SK-N-MC (cell line): Measurements from ENCODE around the gene RBM15B.

Experiments
- DNase-seq: peaks from one replicate; pipeline ENCODE4 v3.0.0-alpha.2; 2011; ENCODE audit warnings: low read depth, low spot score
- H3K27ac ChIP-seq: fragments of 200-600 bp; sonication (generic); 2 replicates; pipeline ENCODE4 v1.5.1; 2016; ENCODE audit warnings: mixed run types
- H3K36me3 ChIP-seq: fragments of 200-600 bp; sonication (generic); 2 replicates; pipeline ENCODE4 v1.6.1; 2017; ENCODE audit warnings: antibody characterized with exemption, low read length, mixed read lengths; ENCODE audit not compliant: insufficient read depth
- H3K4me3 ChIP-seq: fragments of 200-600 bp; sonication (generic); 2 replicates; pipeline ENCODE4 v1.5.1; 2016
- H3K9ac ChIP-seq: fragments of 200-600 bp; sonication (generic); 2 replicates; pipeline ENCODE4 v1.8.0; 2017; ENCODE audit warnings: mixed run types, mixed read lengths; ENCODE audit not compliant: insufficient read length
- H3K9me3 ChIP-seq: fragments of 200-600 bp; sonication (generic); 2 replicates; pipeline ENCODE4 v1.6.1; 2017; ENCODE audit warnings: low read depth, mild to moderate bottlenecking, antibody characterized with exemption, low read length, moderate library complexity, mixed read lengths
- EZH2 ChIP-seq: fragments of 200-600 bp; sonication (generic); IDR thresholded peaks from one replicate; pipeline ENCODE4 v1.6.1; 2017; ENCODE audit warnings: antibody characterized with exemption
- FOXP2 ChIP-seq: optimal IDR thresholded peaks from 2 replicates; pipeline ENCODE3; 2011; ENCODE audit warnings: mild to moderate bottlenecking, moderate library complexity; ENCODE audit not compliant: insufficient read depth; ENCODE audit errors: extremely low read length, control extremely low read depth
- POLR2AphosphoS5 ChIP-seq: IDR thresholded peaks from 2 replicates; pipeline ENCODE4 v1.6.1; 2012; ENCODE audit warnings: mild to moderate bottlenecking, low read depth, low read length, borderline replicate concordance

Gene RBM15B

GRCh38 chr3:51395493-51396213, 4.6 kb downstream of the RBM15B start:
- TF ChIP-seq POLR2AphosphoS5 (no peak), EZH2 (no peak), FOXP2 (no peak)
- H3K36me3 ChIP-seq = peaks cover 36% of the 10 kb centered on the region
- DNase-seq = no peak
- H3K9ac ChIP-seq = no peak overlapping the region
- no peak overlapping the region for H3K27ac ChIP-seq
- H3K9me3 ChIP-seq = no peaks in the 10 kb centered on the region
- H3K4me3 ChIP-seq = no peak overlapping the region

- TF ChIP-seq FOXP2 (no peak), EZH2 (no peak), POLR2AphosphoS5 (no peak)
- H3K27ac ChIP-seq = no peak overlapping the region
- H3K36me3 ChIP-seq = peaks cover 36% of the 10 kb centered on the region
- DNase-seq = no peak
- H3K9ac ChIP-seq = no peak overlapping the region
- no peak overlapping the region for H3K4me3 ChIP-seq
- no peaks in the 10 kb centered on the region for H3K9me3 ChIP-seq
Measured at GRCh38 chr3:51396401-51396800, 5.3 kb downstream of the RBM15B start.

GRCh38 chr3:51397392-51397791, 6.3 kb downstream of the RBM15B start:
- Histone ChIP-seq H3K27ac (no peak overlapping the region), H3K36me3 (peaks cover 34% of the 10 kb centered on the region), H3K4me3 (no peak overlapping the region), H3K9me3 (no peaks in the 10 kb centered on the region), H3K9ac (no peak overlapping the region)
- TF ChIP-seq EZH2 = no peak
- TF ChIP-seq POLR2AphosphoS5 = 0 out of 2 replicates have a peak, but pooled peaks have one; percentile 11
- no peak for TF ChIP-seq FOXP2
- no peak for DNase-seq

- peaks cover 28% of the 10 kb centered on the region for H3K36me3 ChIP-seq
- no peak overlapping the region for H3K4me3 ChIP-seq
- peak overlapping the region; percentile 19; the same call in 1 of the 2 replicates for H3K27ac ChIP-seq
- H3K9ac ChIP-seq = no peak overlapping the region
- no peaks in the 10 kb centered on the region for H3K9me3 ChIP-seq
- no peak for TF ChIP-seq FOXP2
- no peak for TF ChIP-seq EZH2
- DNase-seq = no peak
Measured at GRCh38 chr3:51398595-51399310, 7.7 kb downstream of the RBM15B start.

GRCh38 chr3:51400166-51400565, 9.1 kb downstream of the RBM15B start:
- Histone ChIP-seq H3K4me3 (no peak overlapping the region), H3K36me3 (peaks cover 20% of the 10 kb centered on the region), H3K27ac (no peak overlapping the region), H3K9ac (no peak overlapping the region), H3K9me3 (no peaks in the 10 kb centered on the region)
- no peak for DNase-seq
- TF ChIP-seq FOXP2 (no peak), EZH2 (no peak), POLR2AphosphoS5 (no peak)

- no peaks in the 10 kb centered on the region for H3K9me3 ChIP-seq
- H3K4me3 ChIP-seq = no peak overlapping the region
- H3K9ac ChIP-seq = no peak overlapping the region
- H3K36me3 ChIP-seq = peaks cover 11% of the 10 kb centered on the region; the same call in 1 of the 2 replicates
- DNase-seq = no peak
- no peak overlapping the region for H3K27ac ChIP-seq
- TF ChIP-seq POLR2AphosphoS5 (no peak), EZH2 (no peak), FOXP2 (no peak)
Measured at GRCh38 chr3:51401735-51402134, 10.7 kb downstream of the RBM15B start.

- no peak for TF ChIP-seq EZH2
- no peak for TF ChIP-seq FOXP2
- TF ChIP-seq POLR2AphosphoS5 = no peak
- Histone ChIP-seq H3K9ac (no peak overlapping the region), H3K27ac (no peak overlapping the region), H3K9me3 (no peaks in the 10 kb centered on the region), H3K36me3 (peaks cover 7% of the 10 kb centered on the region; the same call in 1 of the 2 replicates), H3K4me3 (no peak overlapping the region)
- no peak for DNase-seq
Measured at GRCh38 chr3:51403675-51404074, 12.6 kb downstream of the RBM15B start.

- no peak overlapping the region for H3K4me3 ChIP-seq
- peaks cover 17% of the 10 kb centered on the region; the same call in 1 of the 2 replicates for H3K36me3 ChIP-seq
- TF ChIP-seq EZH2 = no peak
- TF ChIP-seq POLR2AphosphoS5 = no peak
- H3K27ac ChIP-seq = no peak overlapping the region
- H3K9ac ChIP-seq = no peak overlapping the region
- no peaks in the 10 kb centered on the region for H3K9me3 ChIP-seq
- DNase-seq = no peak
Measured at GRCh38 chr3:51408021-51408420, 16.9 kb downstream of the RBM15B start.

GRCh38 chr3:51408813-51409212, 17.7 kb downstream of the RBM15B start:
- H3K9me3 ChIP-seq = no peaks in the 10 kb centered on the region
- DNase-seq = no peak

More at GRCh38 chr3:51408813-51409212, 17.7 kb downstream of the RBM15B start:
- Histone ChIP-seq H3K4me3 (no peak overlapping the region), H3K27ac (no peak overlapping the region), H3K9ac (no peak overlapping the region), H3K36me3 (peaks cover 14% of the 10 kb centered on the region; the same call in 1 of the 2 replicates)
- TF ChIP-seq POLR2AphosphoS5 (no peak), FOXP2 (no peak)
